Measurements from ENCODE around the gene SLC7A14. TPM values are rescaled to one million over a fixed set of nuclear protein-coding genes. Genes with fewer than 3 reads are reported as not detected.
A peak's percentile ranks its signal among the peaks of the same experiment; 100 is the strongest.

SLC7A14 gene
- total and polyA plus RNA-seq, 2 of the 13 experiments (the other 11 are each of a cell fraction or from before 2014, with no cell fraction given) = not detected

GRCh38 chr3:170425491-170426239 lies 160.2 kb downstream of the SLC7A14 start (continued):
- peak; percentile 45; the same call in 1 of the 2 replicates for TF ChIP-seq ZBTB33 (CRISPR knock-in tag; IDR thresholded peaks at IDR 0.05)
- no peak for TF ChIP-seq ZNF10 (CRISPR knock-in tag; IDR thresholded peaks at IDR 0.05; ENCODE audit: borderline replicate concordance, low read depth)
- TF ChIP-seq ZBTB43 (CRISPR knock-in tag; conservative IDR thresholded peaks at IDR 0.05) = no peak
- no peak for TF ChIP-seq SP1 (IDR thresholded peaks at IDR 0.05)
- no peak; the same call in 1 of the 2 replicates for TF ChIP-seq SP1 (CRISPR knock-in tag; IDR thresholded peaks at IDR 0.05)
- peak; percentile 68; the same call in 1 of the 2 replicates for TF ChIP-seq HOXA3 (CRISPR knock-in tag; IDR thresholded peaks at IDR 0.05)
- no peak for TF ChIP-seq RFX1 (IDR thresholded peaks at IDR 0.05)
- TF ChIP-seq ZBTB21 (CRISPR knock-in tag; IDR thresholded peaks at IDR 0.05) = no peak
- TF ChIP-seq ZBTB46 (CRISPR knock-in tag; IDR thresholded peaks at IDR 0.05; ENCODE audit: borderline replicate concordance) = no peak
- no peak for TF ChIP-seq SKI (IDR thresholded peaks at IDR 0.05; ENCODE audit: partially characterized antibody)
- no peak for TF ChIP-seq SYNCRIP (IDR thresholded peaks at IDR 0.05; ENCODE audit: insufficient read depth, low read depth, low read length)
- TF ChIP-seq EP300 (IDR thresholded peaks at IDR 0.05; ENCODE audit: low read depth in 2 of 2, low read length in 2 of 2) = peak in 1 of 2 experiments; percentile 61; a peak in 1 of 4 replicates
- TF ChIP-seq EP300 (CRISPR knock-in tag; IDR thresholded peaks at IDR 0.05; ENCODE audit: borderline replicate concordance) = peak; percentile 62; the same call in 1 of the 2 replicates
- no peak for TF ChIP-seq PRPF4 (IDR thresholded peaks at IDR 0.05; ENCODE audit: low read depth, low read length, poor library complexity, severe bottlenecking)
- TF ChIP-seq IRF2 (CRISPR knock-in tag; IDR thresholded peaks at IDR 0.05) = peak; percentile 73; the same call in 1 of the 2 replicates
- no peak for TF ChIP-seq ZNF883 (CRISPR knock-in tag; IDR thresholded peaks at IDR 0.05; ENCODE audit: not compliant biosample characterization)
- TF ChIP-seq DR1 (CRISPR knock-in tag; IDR thresholded peaks at IDR 0.05) = 0 out of 2 replicates have a peak, but pooled peaks have one; percentile 53
- peak in 1 of 2 experiments; percentile 52; a peak in 1 of 4 replicates for TF ChIP-seq HMGXB4 (CRISPR knock-in tag; IDR thresholded peaks at IDR 0.05; ENCODE audit: borderline replicate concordance in 1 of 2, low read depth in 1 of 2)
